C1 segment of cervical spinal cord (tissue), 14 donors: Measurements from ENCODE around the gene CCDC13.

Source experiments
- DNase-seq, 14 donors: peaks; one replicate each; lab custom pipeline; 2025; lab: John Stamatoyannopoulos, UW

Gene CCDC13

DNA sequence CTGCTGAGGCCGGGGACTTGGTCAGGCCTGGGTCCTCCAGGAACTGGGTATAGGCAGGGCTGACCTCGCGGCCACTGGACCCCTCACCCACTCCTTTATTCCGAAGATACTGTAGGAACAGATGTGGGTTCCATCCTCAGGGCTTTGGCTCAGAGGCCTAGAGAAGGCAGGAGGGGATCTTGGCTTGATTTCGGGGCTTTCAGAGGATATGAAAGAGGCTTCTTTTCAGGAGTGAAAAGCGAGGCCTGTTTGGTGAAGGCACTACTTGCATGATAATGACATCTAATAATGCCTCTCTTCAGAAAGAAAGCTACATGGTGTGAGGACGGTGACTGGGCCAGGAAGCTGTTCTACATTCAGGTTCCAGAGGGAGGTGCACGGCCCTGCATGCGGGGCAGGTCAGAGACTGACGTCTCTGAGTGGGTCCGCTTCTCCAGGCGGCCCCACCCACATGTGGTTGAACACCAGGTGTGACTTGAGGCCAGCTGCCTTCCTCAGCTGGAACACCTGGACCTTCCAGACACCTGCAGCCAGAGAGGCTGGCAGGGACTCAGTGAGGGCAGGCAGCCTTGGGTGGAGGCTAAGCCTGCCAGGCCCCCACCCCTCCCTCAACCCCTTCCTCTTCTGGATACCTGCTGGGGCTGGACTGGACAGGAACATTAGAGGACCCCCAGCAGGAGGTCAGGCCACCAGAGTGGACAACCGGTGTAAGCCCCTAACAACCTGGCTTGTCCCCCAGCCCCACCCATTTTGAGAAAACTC is 39.4 kb downstream of the CCDC13 start:
- DNase-seq = peak in 11 of 14 donors; percentile 35 to 88 (median 74)

DNA sequence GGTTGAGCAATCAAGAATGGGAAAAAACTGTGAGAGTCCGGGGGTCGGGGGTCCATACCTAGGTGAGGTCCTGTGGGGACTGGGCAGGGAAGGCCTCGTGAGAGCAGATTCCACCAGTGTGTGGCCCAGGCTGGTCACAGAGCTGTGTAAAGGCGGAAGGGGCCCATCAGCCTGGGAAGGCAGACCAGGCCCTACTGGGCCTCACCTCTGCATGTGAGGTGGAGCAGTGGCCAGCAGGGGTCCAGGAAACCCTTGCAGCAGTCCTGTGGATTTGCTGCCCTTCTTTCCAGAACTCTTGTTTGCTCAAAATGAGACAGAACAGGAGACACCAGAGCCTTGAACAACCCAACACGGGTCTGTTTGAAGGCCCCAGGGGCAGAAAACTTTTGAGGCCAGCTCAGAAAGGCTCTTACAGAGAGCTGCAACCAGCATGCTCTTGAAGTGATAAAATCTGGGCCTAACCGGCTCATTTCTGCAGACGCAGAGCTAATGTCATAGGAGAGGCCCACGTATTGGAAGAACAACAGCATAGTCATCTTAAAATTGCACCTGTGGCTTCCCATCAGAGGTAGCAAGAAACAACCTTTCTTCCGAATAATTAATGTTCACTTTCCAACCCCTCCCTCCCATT is 40.1 kb downstream of the CCDC13 start:
- DNase-seq = peak in 4 of 14 donors; percentile 43 to 76 (median 70)

DNA sequence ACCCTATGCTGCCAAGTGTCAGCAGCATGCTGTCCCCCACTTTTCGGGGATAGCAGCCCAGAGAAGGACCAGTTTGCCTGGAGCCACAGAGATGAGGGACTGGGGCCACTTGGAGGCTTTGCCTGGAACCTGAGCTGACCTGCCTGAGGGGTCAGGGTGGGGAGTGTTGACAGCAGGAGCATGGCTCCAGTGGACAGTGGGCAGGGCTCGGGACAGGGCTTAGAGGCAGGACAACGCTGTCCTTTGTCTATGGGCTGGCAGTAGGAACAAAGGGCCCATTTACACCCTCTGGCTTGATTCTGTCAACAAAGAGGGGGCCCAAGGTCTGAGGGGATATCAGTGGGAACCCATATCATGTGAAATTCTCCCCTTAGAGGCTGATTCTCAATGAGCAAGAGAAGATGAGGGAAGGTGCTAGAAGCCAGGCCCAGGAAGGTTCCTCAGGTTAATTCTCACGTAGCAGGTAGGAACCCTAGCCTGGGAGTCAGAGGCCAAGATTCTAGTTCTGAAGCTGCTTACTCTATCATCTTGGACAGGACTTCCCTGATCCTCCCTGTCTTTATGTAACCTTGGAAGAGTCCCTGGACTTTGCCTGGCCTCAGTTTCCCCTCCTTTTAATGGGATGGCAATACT is 40.7 kb downstream of the CCDC13 start:
- peak in 12 of 14 donors; percentile 14 to 87 (median 80) for DNase-seq

DNA sequence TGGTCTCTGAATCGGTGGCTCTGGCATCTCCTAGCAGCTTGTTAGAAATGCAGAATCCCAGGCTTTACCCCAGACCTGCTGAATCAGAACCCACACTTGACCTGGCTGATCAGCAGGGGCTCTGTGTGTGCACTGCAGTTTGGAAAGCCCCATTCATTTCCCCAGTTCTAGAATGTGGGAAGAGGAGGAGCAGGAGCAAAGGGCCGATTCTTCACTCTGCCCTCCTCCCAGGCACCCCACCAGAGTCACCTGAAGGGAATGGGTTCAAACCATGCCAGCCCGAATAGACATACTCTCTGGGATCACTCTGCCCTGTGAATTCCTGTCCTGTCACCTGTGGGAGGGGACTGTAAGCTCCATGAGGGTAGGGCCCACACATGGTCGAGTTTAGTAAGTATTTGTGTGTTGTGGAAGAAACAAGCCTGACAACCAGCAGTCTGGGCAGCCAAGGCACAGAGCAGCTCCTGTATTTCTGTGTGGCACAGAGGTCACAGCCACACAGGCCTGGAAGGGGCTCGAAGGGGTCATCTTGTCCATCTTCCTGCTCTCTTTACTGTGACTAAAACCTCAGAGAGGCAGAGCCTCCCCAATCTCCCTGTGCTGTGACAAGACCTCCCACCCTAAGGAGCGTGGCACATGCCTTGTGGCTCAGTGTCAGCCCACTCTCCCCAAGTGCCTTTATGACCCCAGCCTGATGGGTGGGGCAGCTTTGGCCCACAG is 41.4 kb downstream of the CCDC13 start:
- no peak for DNase-seq

GRCh38 chr3:42730706-42731420 is 42.2 kb downstream of the CCDC13 start:
- DNase-seq = no peak

DNA sequence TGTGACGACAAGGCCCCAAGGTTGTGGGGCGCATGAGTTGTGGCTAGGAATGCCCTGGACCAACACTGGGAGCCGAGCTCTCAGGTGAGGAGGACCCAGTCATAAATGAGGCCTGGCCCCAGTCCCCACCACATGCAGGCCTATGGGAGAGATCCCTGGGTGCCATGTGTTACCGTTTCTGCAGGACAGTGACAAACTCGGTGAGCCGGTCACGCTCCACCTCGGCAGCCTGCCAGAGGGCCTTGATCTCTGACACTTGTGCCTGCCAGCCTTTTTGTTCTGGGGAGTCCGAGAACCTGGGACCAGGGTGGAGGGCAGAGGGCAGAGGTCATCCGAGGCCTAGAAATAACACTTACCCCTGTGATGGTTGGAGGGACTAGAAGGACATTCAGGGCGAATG is 42.8 kb downstream of the CCDC13 start:
- DNase-seq = no peak

DNA sequence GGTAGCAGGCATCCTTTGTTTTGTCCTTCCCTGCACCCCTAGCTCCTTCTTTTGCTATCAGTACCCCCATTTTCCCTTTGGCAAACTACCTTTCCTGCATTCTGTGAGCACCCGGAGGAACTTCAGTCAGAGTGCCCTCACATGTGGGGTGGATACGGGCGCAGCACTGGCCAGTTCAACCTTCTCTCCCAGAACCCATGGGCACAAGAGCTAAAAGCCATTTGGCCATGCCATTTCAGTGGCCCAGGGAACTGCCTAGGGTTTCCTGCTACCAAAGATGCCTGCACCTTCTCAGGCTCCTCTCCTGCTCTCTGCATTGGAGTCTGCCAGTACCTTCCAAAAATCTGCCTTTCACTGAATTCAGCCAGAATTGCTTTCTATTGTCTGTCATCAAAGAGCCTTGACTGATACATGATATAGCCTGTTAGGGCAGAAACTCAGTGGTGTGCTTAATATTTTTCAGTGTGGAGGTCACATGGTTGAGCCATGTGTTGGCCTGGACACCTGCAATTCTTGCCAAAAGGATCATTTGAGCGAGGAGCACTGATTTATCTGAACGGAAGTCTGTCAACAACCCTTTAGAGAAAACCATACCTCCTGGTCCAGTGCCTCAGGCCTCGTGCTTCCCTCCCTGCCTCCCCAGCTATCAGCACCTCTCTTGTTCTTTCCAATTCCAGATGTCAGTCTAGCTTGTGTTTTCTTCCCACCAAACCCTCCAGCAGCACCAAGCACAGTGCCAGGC is 43.5 kb downstream of the CCDC13 start:
- DNase-seq = peak in 2 of 14 donors; percentile 30 to 49

GRCh38 chr3:42728668-42729364 is 44.2 kb downstream of the CCDC13 start:
- DNase-seq = no peak

GRCh38 chr3:42728056-42728455 is 45.0 kb downstream of the CCDC13 start:
- peak in 4 of 14 donors; percentile 32 to 53 (median 46) for DNase-seq

GRCh38 chr3:42725454-42725853 is 47.6 kb downstream of the CCDC13 start:
- DNase-seq = peak in 5 of 14 donors; percentile 30 to 38 (median 32)

DNA sequence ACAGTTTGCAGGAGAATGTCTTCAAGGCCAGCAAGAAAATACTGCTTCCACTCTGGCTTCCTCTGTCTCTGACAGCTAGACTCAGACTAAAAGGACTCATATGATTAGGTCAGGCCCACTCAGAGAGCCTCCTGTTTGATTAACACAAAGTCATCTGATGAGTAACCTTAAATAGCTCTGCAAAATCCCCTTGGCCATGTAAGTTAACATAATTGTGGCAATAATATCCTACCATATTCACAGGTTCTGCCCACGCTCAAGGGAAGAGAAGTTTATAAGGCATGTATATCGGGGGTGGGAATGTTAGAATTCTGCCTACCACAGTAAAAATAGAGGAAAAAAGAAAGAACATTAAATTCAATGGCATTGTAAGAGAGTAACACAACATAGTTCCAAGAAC is 49.8 kb downstream of the CCDC13 start:
- no peak for DNase-seq
